Transverse colon (tissue), 4 donors: ENCODE results near the gene FLYWCH1.

Experiments
- POLR2AphosphoS5 ChIP-seq, 3 donors: sonication (generic); formaldehyde crosslinking; IDR thresholded peaks; one replicate each; pipeline ENCODE4 v1.6.1; 2016; ENCODE audit warnings: antibody characterized with exemption in 3 of 3
- TF ChIP-seq, protein P1 (sequence below), 5 experiments: fragments of 200-600 bp in 3 of 5; fragments of 450-650 bp in 2 of 5; sonication (generic) in 3 of 5; IDR thresholded peaks; 1 replicate in 2 of 5; 2 replicates in 3 of 5; pipeline ENCODE4 v1.5.1; 2016 to 2017; ENCODE audit warnings: antibody characterized with exemption in 5 of 5, inconsistent platforms in 3 of 5, mild to moderate bottlenecking in 2 of 5, moderate library complexity in 1 of 5

DNA sequence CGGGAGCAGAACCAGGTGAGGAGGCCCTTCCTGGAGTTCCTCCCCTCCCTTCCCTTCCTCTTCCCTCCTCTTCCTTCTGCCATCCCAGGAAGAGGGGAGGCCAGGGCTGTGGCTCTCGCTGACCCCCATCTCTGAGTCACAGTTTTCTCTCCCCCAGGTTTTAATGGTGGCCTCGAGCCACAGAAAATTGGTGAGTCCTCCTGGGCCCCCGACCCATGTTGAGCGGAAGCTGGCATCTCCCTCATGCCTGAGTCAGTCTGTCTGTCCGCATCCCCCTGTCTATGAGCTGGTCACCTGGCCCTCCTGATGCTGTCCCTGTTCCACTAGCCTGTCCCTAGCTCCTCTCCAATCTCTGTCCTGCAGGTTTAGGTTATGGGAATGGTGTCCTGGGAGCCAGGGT lies 88.2 kb downstream of the FLYWCH1 start:
- TF ChIP-seq POLR2AphosphoS5 (IDR thresholded peaks at IDR 0.05): no peak
- TF ChIP-seq, protein P1, sequence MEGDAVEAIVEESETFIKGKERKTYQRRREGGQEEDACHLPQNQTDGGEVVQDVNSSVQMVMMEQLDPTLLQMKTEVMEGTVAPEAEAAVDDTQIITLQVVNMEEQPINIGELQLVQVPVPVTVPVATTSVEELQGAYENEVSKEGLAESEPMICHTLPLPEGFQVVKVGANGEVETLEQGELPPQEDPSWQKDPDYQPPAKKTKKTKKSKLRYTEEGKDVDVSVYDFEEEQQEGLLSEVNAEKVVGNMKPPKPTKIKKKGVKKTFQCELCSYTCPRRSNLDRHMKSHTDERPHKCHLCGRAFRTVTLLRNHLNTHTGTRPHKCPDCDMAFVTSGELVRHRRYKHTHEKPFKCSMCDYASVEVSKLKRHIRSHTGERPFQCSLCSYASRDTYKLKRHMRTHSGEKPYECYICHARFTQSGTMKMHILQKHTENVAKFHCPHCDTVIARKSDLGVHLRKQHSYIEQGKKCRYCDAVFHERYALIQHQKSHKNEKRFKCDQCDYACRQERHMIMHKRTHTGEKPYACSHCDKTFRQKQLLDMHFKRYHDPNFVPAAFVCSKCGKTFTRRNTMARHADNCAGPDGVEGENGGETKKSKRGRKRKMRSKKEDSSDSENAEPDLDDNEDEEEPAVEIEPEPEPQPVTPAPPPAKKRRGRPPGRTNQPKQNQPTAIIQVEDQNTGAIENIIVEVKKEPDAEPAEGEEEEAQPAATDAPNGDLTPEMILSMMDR (IDR thresholded peaks at IDR 0.05): no peak
